Left lung (tissue), 10 donors: Measurements from ENCODE around the gene R3HDM4. TPM values are rescaled to one million over a fixed set of nuclear protein-coding genes. Genes with fewer than 3 reads are reported as not detected.
"Not testable (repeated sequence)": the region's sequence is repeated elsewhere in the genome, so short reads cannot be mapped to it uniquely, and the experiment has no call there.

Experiments used
- ATAC-seq: fragments of 200-7000 bp; cut with Tn5 transposase; one replicate; pipeline ENCODE4 v1.9.1; 2020; ENCODE audit warnings: moderate library complexity
- DNase-seq, 4 donors: peaks; one replicate each; pipeline ENCODE4 v3.0.0-alpha.2; 2013 to 2020
- H3K27ac ChIP-seq, 2 donors: fragments of 200-600 bp; sonication (generic) in 1 of 2; one replicate each; pipeline versions ENCODE4 v1.5.0 to v1.8.0; 2020 to 2021
- H3K27me3 ChIP-seq, 2 donors: fragments of 200-600 bp; sonication (generic) in 1 of 2; one replicate each; pipeline versions ENCODE4 v1.5.0 to v1.8.0; 2020 to 2021
- H3K36me3 ChIP-seq, 2 donors: fragments of 200-600 bp; sonication (generic) in 1 of 2; one replicate each; pipeline versions ENCODE4 v1.5.0 to v1.8.0; 2020 to 2021
- H3K4me1 ChIP-seq, 2 donors: fragments of 200-600 bp; one replicate each; pipeline ENCODE4 v1.8.0; 2021
- H3K4me3 ChIP-seq, 2 donors: fragments of 200-600 bp; sonication (generic) in 1 of 2; one replicate each; pipeline versions ENCODE4 v1.5.0 to v1.8.0; 2020 to 2021; ENCODE audit warnings: mild to moderate bottlenecking in 1 of 2
- H3K9me3 ChIP-seq, 2 donors: fragments of 200-600 bp; sonication (generic) in 1 of 2; one replicate each; pipeline versions ENCODE4 v1.5.0 to v1.8.0; 2020 to 2021
- intact Hi-C, 2 donors: fragments of 100-400 bp; cut with DNase I; formaldehyde crosslinking; loops; one replicate each; pipeline versions ENCODE4 v1.11.2 to v1.14.2; 2022
- polyA plus RNA-seq, 6 donors: library from polyadenylated mRNA; unstranded; fragments of 120-200 nt; gene quantifications; one replicate each; pipeline ENCODE4 v1.2.1, GENCODE V29; 2013; ENCODE audit not compliant: insufficient read length in 6 of 6
- total RNA-seq, 2 donors: library from RNA; stranded (reverse); fragmentation: NEBNext Ultra II Directional; extraction: Animal tissue kit (Norgen Biotek cat#: 25700); gene quantifications; one replicate each; pipeline ENCODE4 v1.2.1, GENCODE V29; 2021
- TF ChIP-seq, protein P1 (sequence below), 2 donors: fragments of 200-600 bp; sonication (generic) in 1 of 2; IDR thresholded peaks; one replicate each; pipeline versions ENCODE4 v1.5.0 to v1.8.0; 2021; ENCODE audit warnings: antibody characterized with exemption in 2 of 2
- donor health status: DM: no; HTN: yes; CAD: no.
- donor health status: DM: no; HTN: no; CAD: no.

The R3HDM4 gene
- total and polyA plus RNA-seq, 8 donors: 28.8 to 66.3 (median 39.0) TPM

DNA sequence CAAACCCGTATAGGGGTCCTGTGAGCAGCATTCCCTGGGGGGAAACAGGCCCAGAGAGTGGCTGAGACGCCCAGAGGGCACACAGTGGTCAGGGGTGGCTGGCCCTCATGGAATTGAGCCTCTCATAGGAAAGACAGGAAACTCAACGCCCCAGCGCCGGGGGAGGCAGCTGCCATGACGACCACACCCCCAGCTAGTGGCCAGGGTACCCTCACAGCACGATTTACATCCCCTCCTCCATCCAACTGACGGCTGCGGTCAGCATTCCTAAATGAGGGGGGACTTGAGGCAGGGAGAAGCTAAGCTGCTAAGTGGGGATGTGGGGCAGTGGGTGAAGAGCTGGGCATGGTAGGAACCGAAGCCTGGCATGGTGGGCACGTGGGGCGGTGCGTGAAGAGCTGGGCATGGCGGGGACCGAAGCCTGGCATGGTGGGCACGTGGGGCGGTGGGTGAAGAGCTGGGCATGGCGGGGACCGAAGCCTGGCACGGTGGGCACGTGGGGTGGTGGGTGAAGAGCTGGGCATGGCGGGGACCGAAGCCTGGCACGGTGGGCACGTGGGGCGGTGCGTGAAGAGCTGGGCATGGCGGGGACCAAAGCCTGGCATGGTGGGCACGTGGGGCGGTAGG, 30.0 kb downstream of the R3HDM4 start:
- H3K27me3 ChIP-seq: no peaks in the 10 kb centered on the region
- no peaks in the 10 kb centered on the region for H3K9me3 ChIP-seq
- peaks cover 0 to 81% of the 10 kb centered on the region in 2 donors for H3K36me3 ChIP-seq
- H3K4me1 ChIP-seq: no peaks in the 10 kb centered on the region
- ATAC-seq: no peak
- no peak overlapping the region for H3K4me3 ChIP-seq
- DNase-seq: no peak
- TF ChIP-seq, protein P1, sequence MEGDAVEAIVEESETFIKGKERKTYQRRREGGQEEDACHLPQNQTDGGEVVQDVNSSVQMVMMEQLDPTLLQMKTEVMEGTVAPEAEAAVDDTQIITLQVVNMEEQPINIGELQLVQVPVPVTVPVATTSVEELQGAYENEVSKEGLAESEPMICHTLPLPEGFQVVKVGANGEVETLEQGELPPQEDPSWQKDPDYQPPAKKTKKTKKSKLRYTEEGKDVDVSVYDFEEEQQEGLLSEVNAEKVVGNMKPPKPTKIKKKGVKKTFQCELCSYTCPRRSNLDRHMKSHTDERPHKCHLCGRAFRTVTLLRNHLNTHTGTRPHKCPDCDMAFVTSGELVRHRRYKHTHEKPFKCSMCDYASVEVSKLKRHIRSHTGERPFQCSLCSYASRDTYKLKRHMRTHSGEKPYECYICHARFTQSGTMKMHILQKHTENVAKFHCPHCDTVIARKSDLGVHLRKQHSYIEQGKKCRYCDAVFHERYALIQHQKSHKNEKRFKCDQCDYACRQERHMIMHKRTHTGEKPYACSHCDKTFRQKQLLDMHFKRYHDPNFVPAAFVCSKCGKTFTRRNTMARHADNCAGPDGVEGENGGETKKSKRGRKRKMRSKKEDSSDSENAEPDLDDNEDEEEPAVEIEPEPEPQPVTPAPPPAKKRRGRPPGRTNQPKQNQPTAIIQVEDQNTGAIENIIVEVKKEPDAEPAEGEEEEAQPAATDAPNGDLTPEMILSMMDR (IDR thresholded peaks at IDR 0.05): no peak
- intact Hi-C loops: no loop called here
- H3K27ac ChIP-seq: no peak overlapping the region

DNA sequence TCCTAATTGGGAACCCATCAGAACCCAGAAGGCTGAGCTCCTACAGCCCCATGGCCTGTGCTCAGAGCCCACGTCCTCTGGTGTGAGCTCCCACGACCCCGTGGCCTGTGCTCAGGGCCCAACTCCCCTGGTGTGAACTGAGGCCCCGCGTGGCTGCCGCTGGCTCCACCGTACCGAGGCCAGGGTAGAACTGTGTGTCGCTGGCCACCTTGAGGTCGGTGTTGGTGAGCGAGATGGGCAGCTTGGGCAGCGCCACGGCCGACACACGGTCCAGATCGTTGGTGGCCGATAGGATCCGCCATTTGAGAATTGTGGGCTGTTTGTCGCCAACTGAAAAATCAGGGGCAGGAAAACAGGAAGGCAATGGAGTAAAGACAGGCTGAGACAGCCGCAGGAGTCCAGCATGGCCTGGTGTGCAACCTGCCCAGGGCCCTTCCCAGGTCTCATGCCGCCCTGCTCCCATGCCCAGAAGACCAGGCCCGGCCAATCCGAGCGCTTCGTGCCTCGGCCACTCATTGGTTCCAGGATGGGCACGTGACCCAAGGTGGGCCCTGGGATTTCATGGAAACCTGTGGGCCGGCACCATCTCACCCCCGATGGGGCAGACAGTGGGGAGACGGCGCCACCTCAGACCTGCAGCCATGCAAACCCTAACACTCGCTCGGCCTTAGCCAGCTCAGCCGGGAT, 31.5 kb downstream of the R3HDM4 start:
- Histone ChIP-seq H3K4me1 (no peaks in the 10 kb centered on the region), H3K4me3 (no peak overlapping the region), H3K36me3 (peaks cover 0 to 76% of the 10 kb centered on the region in 2 donors), H3K9me3 (no peaks in the 10 kb centered on the region), H3K27me3 (no peaks in the 10 kb centered on the region), H3K27ac (no peak overlapping the region)
- no peak for DNase-seq
- intact Hi-C loops: no loop called here
- TF ChIP-seq, protein P1 (IDR thresholded peaks at IDR 0.05): no peak
- ATAC-seq: no peak

GRCh38 chr19:879711-880438, 33.1 kb downstream of the R3HDM4 start:
- TF ChIP-seq, protein P1 (IDR thresholded peaks at IDR 0.05): no peak
- Histone ChIP-seq H3K9me3 (no peaks in the 10 kb centered on the region), H3K4me3 (no peak overlapping the region), H3K4me1 (no peaks in the 10 kb centered on the region), H3K27me3 (no peaks in the 10 kb centered on the region), H3K36me3 (peaks cover 0 to 76% of the 10 kb centered on the region in 2 donors), H3K27ac (no peak overlapping the region)
- intact Hi-C loops: no loop called here
- ATAC-seq: no peak
- no peak for DNase-seq

- H3K27ac ChIP-seq, H3K4me1 ChIP-seq, DNase-seq, intact Hi-C loops, ATAC-seq, H3K27me3 ChIP-seq, H3K9me3 ChIP-seq, H3K4me3 ChIP-seq: not testable (repeated sequence)
- peaks cover 0 to 76% of the 10 kb centered on the region in 2 donors for H3K36me3 ChIP-seq
Measured at GRCh38 chr19:878751-879561, 34.1 kb downstream of the R3HDM4 start.

DNA sequence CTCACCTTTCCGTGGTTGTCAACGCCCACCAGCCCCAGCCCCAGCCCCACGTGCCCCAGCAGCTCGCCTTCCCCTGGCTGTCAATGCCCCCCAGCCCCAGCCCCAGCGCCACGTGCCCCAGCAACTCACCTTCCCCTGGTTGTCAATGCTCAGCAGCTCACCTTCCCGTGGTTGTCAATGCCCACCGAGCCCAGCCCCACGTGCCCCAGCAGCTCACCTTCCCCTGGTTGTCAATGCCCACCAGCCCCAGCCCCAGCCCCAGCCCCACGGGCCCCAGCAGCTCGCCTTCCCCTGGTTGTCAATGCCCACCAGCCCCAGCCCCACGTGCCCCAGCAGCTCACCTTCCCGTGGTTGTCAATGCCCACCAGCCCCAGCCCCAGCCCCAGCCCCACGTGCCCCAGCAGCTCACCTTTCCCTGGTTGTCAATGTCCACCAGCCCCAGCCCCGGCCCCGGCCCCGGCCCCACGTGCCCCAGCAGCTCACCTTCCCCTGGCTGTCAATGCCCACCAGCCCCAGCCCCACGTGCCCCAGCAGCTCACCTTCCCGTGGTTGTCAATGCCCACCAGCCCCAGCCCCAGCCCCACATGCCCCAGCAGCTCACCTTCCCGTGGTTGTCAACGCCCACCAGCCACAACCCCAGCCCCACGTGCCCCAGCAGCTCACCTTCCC, 34.9 kb downstream of the R3HDM4 start:
- H3K4me3 ChIP-seq, H3K27ac ChIP-seq, H3K9me3 ChIP-seq, H3K4me1 ChIP-seq, intact Hi-C loops, H3K27me3 ChIP-seq, ATAC-seq, DNase-seq: not testable (repeated sequence)
- H3K36me3 ChIP-seq: peaks cover 0 to 76% of the 10 kb centered on the region in 2 donors
